ENCODE measurements around the gene HACD3. TPM values are rescaled to one million over a fixed set of nuclear protein-coding genes. Genes with fewer than 3 reads are reported as not detected.
"Not testable (repeated sequence)": the region's sequence is repeated elsewhere in the genome, so short reads cannot be mapped to it uniquely, and the experiment has no call there.

Gene HACD3
- total and polyA plus RNA-seq, 3 donors from 2014 or later = 37.5 to 70.6 (median 38.6) TPM

DNA sequence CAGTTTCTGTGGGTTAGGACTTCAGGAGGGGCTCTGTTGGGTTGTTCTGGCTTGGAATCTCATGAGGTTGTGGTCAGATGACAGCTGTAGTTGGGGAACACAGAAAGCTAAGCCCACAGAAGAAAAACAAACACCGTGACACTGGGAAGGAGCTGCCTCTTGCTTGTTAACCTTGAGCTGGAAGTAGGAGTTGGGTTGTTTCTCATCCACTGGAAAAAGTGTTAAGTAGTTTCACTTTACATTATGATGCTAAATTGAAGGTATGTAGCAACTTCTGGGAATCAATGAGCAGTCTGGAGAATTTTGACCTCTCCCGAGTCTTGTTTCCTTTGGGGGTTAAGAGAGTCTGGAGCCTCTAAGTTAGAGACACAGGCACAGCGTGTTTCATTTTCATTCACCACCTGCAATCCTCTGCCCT, 20.4 kb downstream of the HACD3 start:
- no peaks in the 10 kb centered on the region for H3K9me3 ChIP-seq
- H3K4me3 ChIP-seq = no peak overlapping the region
- WGBS, 2 donors = 31 to 40% methylated on average over 3 of the region's 3 CpGs
- intact Hi-C loops (cut with DNase I; ENCODE audit: low total_unique reads) = no loop called here
- no peak for DNase-seq
- H3K4me1 ChIP-seq = peaks cover 8% of the 10 kb centered on the region
- H3K36me3 ChIP-seq (ENCODE audit: low read depth, missing control alignments) = no peaks in the 10 kb centered on the region
- peak overlapping the region in 1 of 2 donors; percentile 20 for H3K27ac ChIP-seq
- TF ChIP-seq, protein P1, sequence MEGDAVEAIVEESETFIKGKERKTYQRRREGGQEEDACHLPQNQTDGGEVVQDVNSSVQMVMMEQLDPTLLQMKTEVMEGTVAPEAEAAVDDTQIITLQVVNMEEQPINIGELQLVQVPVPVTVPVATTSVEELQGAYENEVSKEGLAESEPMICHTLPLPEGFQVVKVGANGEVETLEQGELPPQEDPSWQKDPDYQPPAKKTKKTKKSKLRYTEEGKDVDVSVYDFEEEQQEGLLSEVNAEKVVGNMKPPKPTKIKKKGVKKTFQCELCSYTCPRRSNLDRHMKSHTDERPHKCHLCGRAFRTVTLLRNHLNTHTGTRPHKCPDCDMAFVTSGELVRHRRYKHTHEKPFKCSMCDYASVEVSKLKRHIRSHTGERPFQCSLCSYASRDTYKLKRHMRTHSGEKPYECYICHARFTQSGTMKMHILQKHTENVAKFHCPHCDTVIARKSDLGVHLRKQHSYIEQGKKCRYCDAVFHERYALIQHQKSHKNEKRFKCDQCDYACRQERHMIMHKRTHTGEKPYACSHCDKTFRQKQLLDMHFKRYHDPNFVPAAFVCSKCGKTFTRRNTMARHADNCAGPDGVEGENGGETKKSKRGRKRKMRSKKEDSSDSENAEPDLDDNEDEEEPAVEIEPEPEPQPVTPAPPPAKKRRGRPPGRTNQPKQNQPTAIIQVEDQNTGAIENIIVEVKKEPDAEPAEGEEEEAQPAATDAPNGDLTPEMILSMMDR (IDR thresholded peaks at IDR 0.05) = no peak
- H3K27me3 ChIP-seq = no peaks in the 10 kb centered on the region

DNA sequence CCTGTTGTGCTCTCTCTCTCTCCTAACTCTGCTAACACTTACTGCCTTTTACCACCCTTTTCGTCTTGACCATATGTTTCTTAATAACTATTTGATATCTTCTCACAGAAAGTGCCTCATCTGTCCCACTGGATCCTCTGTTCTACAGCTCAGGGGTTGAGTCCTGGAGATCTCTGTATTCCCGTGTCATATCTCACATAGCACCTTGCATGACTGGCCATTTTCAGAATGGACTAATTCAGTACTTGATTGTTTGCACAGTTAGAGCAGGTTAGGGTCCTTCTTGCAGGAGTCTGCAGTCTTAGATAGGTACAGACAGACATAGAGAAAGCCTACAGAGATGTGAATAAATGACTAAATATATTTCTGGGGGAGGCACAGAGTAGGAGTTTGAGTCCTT, 20.9 kb downstream of the HACD3 start:
- Histone ChIP-seq H3K36me3 (ENCODE audit: low read depth, missing control alignments) (no peaks in the 10 kb centered on the region), H3K4me1 (peaks cover 8% of the 10 kb centered on the region), H3K9me3 (no peaks in the 10 kb centered on the region), H3K27ac (no peak overlapping the region), H3K27me3 (no peaks in the 10 kb centered on the region), H3K4me3 (no peak overlapping the region)
- TF ChIP-seq POLR2A (IDR thresholded peaks at IDR 0.05) = no peak
- TF ChIP-seq, protein P1 (IDR thresholded peaks at IDR 0.05) = no peak
- WGBS, 2 donors = 57 to 61% methylated on average over 2 of the region's 2 CpGs
- intact Hi-C loops (cut with DNase I; ENCODE audit: low total_unique reads) = no loop called here
- no peak for DNase-seq

DNA sequence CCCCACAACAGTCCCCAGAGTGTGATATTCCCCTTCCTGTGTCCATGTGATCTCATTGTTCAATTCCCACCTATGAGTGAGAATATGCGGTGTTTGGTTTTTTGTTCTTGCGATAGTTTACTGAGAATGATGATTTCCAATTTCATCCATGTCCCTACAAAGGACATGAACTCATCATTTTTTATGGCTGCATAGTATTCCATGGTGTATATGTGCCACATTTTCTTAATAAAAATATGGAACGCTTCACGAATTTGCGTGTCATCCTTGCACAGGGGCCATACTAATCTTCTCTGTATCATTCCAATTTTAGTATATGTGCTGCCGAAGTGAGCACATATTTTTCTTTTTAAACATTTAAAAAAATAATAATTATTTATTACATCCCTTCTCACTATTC, 22.6 kb downstream of the HACD3 start:
- intact Hi-C loops (cut with DNase I; ENCODE audit: low total_unique reads); H3K36me3 ChIP-seq (ENCODE audit: low read depth, missing control alignments); DNase-seq; H3K27me3 ChIP-seq; H3K9me3 ChIP-seq; H3K4me3 ChIP-seq; H3K4me1 ChIP-seq; H3K27ac ChIP-seq: not testable (repeated sequence)
- WGBS, 2 donors = 97 to 100% methylated on average over 4 to 5 of the region's 6 CpGs

- Histone ChIP-seq H3K4me1 (peaks cover 8% of the 10 kb centered on the region), H3K4me3 (no peak overlapping the region), H3K36me3 (ENCODE audit: low read depth, missing control alignments) (no peaks in the 10 kb centered on the region), H3K9me3 (no peaks in the 10 kb centered on the region), H3K27ac (no peak overlapping the region), H3K27me3 (no peaks in the 10 kb centered on the region)
- DNase-seq = no peak
- intact Hi-C loops (cut with DNase I; ENCODE audit: low total_unique reads) = no loop called here
- WGBS, 2 donors = 95 to 100% methylated on average over 3 of the region's 3 CpGs
- TF ChIP-seq, protein P1 (IDR thresholded peaks at IDR 0.05) = no peak
- TF ChIP-seq POLR2A (IDR thresholded peaks at IDR 0.05) = no peak
Observed at GRCh38 chr15:65553691-65554090, 23.4 kb downstream of the HACD3 start.

DNA sequence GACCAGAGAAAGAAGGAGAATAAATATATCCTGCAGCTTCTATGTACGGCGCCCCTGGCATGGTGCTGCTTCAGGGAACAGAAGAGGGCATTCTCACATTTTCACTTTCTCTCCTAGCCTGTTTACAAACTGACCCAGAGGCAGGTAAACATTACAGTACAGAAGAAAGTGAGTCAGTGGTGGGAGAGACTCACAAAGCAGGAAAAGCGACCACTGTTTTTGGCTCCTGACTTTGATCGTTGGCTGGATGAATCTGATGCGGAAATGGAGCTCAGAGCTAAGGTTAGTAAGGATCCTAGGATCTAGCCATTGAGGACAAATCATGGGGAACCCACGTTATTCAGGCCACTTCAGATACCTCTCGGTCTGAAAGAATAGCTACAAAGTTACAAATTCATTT, 26.4 kb downstream of the HACD3 start:
- no peaks in the 10 kb centered on the region for H3K4me1 ChIP-seq
- intact Hi-C loops (cut with DNase I; ENCODE audit: low total_unique reads) = no loop called here
- DNase-seq = no peak
- no peaks in the 10 kb centered on the region for H3K9me3 ChIP-seq
- H3K36me3 ChIP-seq (ENCODE audit: low read depth, missing control alignments) = no peaks in the 10 kb centered on the region
- H3K4me3 ChIP-seq = no peak overlapping the region
- WGBS, 2 donors = 83 to 86% methylated on average over 7 of the region's 7 CpGs
- TF ChIP-seq POLR2A (IDR thresholded peaks at IDR 0.05) = no peak
- TF ChIP-seq, protein P1 (IDR thresholded peaks at IDR 0.05) = no peak
- no peaks in the 10 kb centered on the region for H3K27me3 ChIP-seq
- H3K27ac ChIP-seq = no peak overlapping the region

All from testis (tissue), 3 donors.